Measurements from ENCODE around the gene STK39. TPM values are rescaled to one million over a fixed set of nuclear protein-coding genes. Genes with fewer than 3 reads are reported as not detected.

Gene STK39
- total and polyA plus RNA-seq, 9 of the 15 experiments (the other 6 are each of a cell fraction or from before 2014, with no cell fraction given): 0.19 to 0.76 (median 0.51) TPM

DNA sequence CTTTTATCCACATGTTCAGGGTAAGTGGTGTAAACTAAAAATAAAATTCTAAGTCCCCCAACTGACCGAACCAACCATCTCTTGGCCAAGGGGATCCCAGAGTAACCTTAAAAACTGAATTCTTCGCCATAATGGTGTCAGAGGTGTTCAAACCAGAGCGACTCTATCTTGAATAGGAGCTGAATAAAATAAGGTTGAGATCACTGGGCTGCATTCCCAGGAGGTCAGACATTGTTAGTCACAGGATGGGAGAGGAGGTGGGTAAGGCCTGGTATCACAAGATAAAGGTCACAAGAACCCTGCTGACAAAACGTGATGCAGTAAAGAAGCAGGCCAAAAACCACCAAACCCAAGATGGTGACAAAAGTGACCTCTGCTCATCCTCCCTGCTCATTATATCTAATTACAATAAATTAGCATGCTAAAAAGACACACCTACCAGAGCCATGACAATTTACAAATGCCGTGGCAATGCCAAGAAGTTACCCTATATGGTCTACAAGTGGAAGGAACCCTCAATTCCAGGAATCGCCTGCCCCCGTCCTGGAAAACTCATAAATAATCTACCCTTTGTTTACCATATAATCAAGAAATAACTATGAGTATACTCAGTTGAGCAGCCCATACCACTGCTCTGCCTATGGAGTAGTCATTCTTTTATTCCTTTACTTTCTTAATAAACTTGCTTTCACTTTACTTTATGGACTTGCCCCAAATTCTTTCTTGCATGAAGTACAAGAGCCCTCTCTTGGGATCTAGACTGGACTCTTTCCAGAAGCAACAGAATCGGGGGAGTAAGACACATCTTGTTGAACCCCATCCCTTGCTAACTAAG lies 302.4 kb downstream of the STK39 start (continued):
- TF ChIP-seq BRD4 (IDR thresholded peaks at IDR 0.05) (no peak), XRCC5 (IDR thresholded peaks at IDR 0.05; ENCODE audit: low read depth, low read length) (no peak), LEF1 (IDR thresholded peaks at IDR 0.05) (peak; percentile 64; the same call in 1 of the 2 replicates), KLF16 (IDR thresholded peaks at IDR 0.05) (peak; percentile 75), KLF6 (CRISPR knock-in tag; IDR thresholded peaks at IDR 0.05; ENCODE audit: borderline replicate concordance) (peak; percentile 91), GABPB1 (CRISPR knock-in tag; IDR thresholded peaks at IDR 0.05) (no peak), SIN3B (IDR thresholded peaks at IDR 0.05; ENCODE audit: low read depth) (no peak), WHSC1 (IDR thresholded peaks at IDR 0.05; ENCODE audit: low read length) (no peak), SUPT5H (IDR thresholded peaks at IDR 0.05) (no peak), ZC3H4 (CRISPR knock-in tag; IDR thresholded peaks at IDR 0.05; ENCODE audit: borderline replicate concordance) (no peak)
- TF ChIP-seq, protein P1, sequence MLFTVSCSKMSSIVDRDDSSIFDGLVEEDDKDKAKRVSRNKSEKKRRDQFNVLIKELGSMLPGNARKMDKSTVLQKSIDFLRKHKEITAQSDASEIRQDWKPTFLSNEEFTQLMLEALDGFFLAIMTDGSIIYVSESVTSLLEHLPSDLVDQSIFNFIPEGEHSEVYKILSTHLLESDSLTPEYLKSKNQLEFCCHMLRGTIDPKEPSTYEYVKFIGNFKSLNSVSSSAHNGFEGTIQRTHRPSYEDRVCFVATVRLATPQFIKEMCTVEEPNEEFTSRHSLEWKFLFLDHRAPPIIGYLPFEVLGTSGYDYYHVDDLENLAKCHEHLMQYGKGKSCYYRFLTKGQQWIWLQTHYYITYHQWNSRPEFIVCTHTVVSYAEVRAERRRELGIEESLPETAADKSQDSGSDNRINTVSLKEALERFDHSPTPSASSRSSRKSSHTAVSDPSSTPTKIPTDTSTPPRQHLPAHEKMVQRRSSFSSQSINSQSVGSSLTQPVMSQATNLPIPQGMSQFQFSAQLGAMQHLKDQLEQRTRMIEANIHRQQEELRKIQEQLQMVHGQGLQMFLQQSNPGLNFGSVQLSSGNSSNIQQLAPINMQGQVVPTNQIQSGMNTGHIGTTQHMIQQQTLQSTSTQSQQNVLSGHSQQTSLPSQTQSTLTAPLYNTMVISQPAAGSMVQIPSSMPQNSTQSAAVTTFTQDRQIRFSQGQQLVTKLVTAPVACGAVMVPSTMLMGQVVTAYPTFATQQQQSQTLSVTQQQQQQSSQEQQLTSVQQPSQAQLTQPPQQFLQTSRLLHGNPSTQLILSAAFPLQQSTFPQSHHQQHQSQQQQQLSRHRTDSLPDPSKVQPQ (CRISPR knock-in tag; IDR thresholded peaks at IDR 0.05; ENCODE audit: borderline replicate concordance): peak; percentile 60
- TF ChIP-seq, protein P2, sequence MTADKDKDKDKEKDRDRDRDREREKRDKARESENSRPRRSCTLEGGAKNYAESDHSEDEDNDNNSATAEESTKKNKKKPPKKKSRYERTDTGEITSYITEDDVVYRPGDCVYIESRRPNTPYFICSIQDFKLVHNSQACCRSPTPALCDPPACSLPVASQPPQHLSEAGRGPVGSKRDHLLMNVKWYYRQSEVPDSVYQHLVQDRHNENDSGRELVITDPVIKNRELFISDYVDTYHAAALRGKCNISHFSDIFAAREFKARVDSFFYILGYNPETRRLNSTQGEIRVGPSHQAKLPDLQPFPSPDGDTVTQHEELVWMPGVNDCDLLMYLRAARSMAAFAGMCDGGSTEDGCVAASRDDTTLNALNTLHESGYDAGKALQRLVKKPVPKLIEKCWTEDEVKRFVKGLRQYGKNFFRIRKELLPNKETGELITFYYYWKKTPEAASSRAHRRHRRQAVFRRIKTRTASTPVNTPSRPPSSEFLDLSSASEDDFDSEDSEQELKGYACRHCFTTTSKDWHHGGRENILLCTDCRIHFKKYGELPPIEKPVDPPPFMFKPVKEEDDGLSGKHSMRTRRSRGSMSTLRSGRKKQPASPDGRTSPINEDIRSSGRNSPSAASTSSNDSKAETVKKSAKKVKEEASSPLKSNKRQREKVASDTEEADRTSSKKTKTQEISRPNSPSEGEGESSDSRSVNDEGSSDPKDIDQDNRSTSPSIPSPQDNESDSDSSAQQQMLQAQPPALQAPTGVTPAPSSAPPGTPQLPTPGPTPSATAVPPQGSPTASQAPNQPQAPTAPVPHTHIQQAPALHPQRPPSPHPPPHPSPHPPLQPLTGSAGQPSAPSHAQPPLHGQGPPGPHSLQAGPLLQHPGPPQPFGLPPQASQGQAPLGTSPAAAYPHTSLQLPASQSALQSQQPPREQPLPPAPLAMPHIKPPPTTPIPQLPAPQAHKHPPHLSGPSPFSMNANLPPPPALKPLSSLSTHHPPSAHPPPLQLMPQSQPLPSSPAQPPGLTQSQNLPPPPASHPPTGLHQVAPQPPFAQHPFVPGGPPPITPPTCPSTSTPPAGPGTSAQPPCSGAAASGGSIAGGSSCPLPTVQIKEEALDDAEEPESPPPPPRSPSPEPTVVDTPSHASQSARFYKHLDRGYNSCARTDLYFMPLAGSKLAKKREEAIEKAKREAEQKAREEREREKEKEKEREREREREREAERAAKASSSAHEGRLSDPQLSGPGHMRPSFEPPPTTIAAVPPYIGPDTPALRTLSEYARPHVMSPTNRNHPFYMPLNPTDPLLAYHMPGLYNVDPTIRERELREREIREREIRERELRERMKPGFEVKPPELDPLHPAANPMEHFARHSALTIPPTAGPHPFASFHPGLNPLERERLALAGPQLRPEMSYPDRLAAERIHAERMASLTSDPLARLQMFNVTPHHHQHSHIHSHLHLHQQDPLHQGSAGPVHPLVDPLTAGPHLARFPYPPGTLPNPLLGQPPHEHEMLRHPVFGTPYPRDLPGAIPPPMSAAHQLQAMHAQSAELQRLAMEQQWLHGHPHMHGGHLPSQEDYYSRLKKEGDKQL (CRISPR knock-in tag; IDR thresholded peaks at IDR 0.05; ENCODE audit: borderline replicate concordance): no peak
- TF ChIP-seq, protein P3, sequence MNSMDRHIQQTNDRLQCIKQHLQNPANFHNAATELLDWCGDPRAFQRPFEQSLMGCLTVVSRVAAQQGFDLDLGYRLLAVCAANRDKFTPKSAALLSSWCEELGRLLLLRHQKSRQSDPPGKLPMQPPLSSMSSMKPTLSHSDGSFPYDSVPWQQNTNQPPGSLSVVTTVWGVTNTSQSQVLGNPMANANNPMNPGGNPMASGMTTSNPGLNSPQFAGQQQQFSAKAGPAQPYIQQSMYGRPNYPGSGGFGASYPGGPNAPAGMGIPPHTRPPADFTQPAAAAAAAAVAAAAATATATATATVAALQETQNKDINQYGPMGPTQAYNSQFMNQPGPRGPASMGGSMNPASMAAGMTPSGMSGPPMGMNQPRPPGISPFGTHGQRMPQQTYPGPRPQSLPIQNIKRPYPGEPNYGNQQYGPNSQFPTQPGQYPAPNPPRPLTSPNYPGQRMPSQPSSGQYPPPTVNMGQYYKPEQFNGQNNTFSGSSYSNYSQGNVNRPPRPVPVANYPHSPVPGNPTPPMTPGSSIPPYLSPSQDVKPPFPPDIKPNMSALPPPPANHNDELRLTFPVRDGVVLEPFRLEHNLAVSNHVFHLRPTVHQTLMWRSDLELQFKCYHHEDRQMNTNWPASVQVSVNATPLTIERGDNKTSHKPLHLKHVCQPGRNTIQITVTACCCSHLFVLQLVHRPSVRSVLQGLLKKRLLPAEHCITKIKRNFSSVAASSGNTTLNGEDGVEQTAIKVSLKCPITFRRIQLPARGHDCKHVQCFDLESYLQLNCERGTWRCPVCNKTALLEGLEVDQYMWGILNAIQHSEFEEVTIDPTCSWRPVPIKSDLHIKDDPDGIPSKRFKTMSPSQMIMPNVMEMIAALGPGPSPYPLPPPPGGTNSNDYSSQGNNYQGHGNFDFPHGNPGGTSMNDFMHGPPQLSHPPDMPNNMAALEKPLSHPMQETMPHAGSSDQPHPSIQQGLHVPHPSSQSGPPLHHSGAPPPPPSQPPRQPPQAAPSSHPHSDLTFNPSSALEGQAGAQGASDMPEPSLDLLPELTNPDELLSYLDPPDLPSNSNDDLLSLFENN (IDR thresholded peaks at IDR 0.05; ENCODE audit: low read depth in 2 of 2, low read length in 2 of 2): peak in 1 of 2 experiments; percentile 84; a peak in 2 of 4 replicates

All from K562 (cell line).